Anterior cingulate cortex (tissue), 58 donors: ENCODE measurements around the gene FHIT.

Experiments used
- DNase-seq, 58 donors: peaks; one replicate each; lab custom pipeline; 2025; lab: John Stamatoyannopoulos, UW

The FHIT gene

DNA sequence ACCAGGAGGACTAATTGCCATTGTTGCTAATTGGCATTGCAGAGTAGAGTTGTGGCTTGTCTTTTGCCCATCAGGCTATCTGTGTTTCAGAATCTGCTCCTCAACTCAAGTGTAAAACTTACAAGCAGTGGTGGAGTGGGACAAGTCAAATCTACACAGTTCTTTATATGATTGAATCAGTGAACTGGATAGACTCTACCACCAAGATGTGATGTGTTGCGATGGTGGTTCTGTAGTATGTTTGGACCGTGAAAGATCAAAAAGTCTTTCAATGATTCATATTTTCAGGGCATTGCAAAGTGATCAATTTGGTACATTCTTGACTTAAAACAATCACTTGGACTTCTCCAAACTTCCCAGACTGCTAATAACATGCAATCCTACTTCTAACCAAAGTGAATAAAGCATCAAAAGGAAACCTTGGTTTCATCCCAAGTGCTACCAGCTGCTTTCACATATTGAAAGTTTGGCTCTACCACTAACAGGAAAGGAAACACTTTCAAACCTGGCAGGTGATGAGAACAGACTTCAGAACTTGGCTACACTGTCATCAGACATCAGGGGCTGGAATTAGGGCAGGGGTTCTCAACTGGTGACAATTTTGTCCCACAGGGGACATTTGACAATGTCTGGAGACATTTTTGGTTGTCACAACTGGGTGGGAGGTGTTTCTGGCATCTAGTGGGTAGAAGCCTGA, 1356.7 kb downstream of the FHIT start:
- DNase-seq: peak in 6 of 58 donors; percentile 1 to 37 (median 12)

DNA sequence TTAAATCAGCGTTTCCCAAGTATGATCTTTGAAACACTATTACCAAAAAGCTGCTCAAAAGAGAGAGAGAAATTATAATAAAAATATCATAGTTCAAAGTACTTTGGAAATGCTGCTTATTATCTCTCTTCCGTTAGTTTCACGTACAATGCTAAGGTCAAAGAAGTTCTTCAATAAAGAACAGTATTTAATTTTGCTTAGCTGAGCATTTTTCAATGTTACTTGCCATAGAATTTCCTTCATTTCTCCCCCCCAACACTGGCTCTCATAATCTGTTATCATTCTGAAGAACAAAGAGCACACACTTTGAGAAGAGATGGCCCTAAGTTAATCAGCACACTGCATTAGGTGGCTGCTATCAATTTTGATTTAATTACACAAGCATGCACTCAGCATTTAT, 1360.6 kb downstream of the FHIT start:
- DNase-seq: no peak

DNA sequence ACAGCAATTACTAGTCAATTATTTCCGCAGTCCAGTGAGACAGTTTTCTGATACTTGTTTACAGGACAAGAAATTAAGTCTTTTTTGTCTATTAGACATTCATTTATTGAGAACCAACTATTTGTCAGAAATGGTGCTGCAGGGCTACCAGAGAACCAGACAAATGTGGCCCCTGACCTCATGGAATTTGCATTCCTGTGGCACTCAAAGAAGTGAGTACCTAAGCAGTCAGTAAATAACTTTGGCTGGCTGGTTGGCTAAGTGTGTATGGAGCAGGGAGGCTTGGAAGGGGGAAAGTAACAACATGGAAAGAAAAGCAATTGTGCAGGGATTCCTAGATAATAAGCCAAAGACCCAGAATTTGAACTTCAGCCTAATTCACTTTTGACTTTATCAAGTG, 1364.5 kb downstream of the FHIT start:
- no peak for DNase-seq

DNA sequence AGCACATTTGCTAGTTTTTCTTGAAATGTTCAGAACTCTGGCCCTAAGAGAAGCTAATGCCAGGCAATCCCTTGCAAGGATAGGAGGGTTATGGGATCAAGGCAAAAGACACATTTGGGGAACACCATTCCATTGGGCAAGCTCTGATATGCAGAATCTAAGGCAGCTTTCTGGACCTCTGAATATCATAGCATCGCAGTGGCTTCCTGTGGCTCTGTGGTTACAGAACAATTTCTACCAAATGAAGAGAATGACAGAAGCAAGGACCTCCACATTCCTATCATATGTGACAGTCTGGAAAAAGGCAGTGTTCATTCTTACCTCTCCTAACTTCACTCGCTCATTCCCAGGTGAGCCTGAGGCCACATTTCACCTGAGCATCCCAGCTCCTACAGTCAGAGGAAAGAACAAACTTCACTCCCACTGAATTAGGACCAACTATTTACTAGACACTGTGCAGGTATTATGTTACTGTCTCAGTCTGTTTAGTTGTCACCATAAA, 1365.3 kb downstream of the FHIT start:
- no peak for DNase-seq

DNA sequence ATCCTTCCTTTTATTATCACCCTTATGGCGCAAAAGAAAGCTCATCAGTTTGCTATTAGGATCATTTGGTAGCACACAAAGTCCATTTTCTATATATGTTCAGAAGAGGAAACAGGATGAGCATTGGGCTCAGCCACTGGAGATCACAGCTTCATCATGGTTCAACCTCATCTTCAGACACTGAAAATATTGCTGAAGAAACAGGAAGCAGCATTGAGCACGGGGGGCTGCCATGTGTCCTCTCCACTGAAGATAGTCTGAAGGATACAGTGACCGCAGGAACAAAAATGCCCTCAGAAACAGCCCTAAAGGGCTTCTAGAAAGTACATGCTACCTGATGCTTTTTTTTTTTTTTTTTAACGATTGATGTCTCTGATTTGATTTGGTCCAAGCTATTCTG, 1366.2 kb downstream of the FHIT start:
- peak in 11 of 58 donors; percentile 1 to 40 (median 8) for DNase-seq

DNA sequence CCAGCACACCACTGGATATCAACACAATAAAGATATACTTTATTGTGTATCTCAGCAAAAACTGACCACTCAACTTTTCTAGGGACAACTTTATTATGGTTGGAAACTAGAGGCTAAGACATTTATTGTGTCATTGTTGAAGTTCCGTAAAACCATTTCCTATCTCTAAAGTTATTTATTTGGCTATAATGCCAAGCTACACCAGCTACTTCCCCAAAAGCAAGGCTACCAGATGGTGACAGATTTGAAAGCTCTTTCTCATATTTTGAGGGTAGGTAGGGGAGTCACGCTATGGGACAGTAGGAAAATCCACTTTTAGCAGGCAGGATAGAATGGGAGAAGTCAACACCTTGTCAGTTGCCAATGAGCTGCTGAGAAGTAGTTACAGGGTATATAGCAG, 1366.8 kb downstream of the FHIT start:
- no peak for DNase-seq

DNA sequence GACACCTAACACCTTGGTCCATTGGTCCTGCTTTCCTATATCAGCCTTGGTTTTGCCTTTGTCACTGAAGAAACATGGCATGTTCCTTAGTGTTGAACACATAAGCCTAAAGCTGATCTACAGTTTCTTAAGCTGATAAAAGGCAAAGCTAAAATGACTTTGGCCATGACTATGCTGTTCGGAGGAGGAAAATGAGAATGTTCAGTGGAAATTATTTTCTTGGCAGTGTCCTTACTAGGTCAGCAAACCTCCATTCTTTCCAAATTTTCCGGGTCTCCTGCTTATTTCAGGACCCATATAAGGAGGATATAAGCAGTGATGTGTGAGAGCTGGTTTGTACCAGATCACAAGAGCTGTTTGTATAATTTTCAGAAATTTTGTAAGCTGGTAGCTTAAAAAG, 1368.5 kb downstream of the FHIT start:
- DNase-seq: no peak

DNA sequence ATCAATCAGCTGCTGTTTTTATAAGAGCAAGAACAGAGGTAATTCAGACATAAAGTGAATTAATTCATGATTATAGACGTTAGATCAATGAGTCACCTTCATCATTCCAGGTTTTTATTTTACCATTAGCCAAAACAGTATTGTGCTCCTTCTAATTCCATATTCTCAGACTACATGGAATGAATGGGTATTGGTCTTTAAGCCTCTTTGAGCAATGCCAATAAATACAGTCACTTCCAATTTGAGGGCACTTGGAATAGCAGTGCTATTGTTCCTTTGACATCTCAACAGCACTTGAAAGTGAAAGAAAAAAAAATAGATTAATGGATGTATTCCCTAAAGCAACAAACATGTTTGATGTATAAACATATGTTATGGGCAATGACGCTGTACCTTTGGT, 1370.5 kb downstream of the FHIT start:
- no peak for DNase-seq

DNA sequence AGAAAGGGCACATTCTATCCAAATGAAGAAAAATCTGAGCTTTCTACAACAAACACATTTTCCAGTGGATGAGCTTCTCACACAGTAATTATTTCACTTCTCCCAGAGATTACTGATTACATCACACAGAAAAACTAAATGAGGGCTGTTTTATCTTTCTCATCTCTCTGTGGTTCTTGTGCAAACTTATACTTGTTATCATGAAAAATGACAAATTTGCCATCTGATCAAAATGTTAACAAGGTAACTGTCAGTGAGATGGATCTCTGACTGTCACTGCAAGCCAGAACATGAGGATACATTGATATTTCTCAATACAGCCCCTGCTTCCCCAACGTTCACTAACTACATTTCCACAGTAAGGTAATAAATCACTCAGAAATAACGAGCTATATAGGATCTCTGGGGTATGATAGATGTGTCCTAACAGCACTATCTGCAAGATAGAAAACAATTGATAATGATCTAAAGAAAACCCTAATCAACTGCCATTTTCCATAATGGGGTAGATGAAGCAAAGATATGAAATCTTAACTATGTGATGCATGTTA, 1372.1 kb downstream of the FHIT start:
- no peak for DNase-seq

DNA sequence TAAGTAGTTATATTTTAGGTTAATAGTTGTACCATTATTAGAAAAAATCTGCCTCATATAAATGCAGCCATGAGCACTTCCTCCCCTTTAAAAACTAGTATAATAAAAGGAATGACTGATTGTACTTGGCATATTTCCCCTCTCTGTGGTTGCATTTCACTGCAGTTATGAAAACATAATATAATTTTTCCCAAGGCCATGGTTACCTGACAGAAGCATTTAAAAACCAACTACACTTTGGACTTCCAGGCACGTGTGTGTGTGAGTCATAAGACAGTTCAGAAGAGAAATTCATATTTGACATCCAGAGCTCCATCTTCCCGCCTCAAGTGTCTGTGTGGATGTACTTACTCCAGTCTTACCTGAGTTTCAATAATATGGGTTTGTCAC, 1373.2 kb downstream of the FHIT start:
- DNase-seq: no peak

DNA sequence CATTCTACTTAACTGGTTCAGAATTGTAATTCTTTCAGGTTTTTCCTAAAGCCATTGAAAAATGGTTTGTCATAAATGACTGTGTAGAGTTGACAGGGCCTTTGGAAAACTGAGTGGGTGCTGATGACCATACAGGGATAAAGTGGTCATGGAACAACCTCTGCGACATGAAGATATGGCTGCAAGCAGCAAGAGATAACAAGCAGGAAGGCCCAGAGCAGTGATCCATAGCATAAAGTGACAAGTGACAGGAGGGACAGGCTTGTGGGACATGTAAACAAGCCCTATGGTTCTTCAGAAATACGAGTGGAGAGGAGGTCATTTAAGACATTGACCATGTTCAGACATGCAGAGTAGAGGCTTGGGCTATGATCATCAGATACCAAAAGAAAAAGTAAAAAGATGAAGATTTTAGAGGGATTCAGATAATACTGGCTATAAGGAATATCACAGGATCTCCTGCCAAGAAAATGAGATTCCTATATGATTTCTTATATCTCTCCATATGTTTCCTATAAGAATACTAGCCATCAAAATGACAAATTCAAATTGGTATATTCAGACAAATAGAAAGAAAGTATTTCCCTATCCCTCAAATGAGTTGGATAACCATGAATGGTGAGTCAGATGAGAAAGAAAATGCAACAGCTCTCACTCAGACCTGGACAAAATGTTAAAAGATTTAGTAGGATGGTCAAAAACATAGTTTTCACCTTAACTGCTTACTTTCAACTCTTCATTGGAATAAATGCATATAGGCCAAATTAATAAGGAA, 1373.8 kb downstream of the FHIT start:
- DNase-seq: no peak

DNA sequence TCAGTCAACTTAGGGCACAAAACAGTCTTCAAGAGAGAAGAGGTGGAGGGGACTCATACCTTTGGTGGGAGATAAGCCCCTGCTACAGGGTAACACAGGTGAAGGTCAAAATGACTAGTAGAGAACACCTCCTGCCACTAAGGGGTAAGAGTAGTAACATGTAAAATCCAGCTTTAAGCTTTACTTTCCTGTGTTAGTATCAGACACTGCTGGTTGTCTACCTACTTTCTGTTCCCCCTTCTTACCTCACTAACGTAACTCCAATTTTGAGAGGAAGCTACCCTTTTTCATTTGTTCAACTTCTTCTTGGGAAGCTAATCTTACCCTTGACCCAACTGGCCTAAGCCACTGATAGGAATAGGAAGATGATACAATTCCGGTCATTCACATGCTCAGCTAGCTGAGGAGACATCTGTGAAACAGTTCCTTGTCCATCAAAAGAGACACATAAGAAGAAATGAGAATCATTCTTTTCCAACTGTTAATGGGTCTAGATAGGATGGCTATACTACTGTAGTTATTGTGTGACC, 1374.7 kb downstream of the FHIT start:
- peak in 2 of 58 donors; percentile 6 to 37 for DNase-seq

DNA sequence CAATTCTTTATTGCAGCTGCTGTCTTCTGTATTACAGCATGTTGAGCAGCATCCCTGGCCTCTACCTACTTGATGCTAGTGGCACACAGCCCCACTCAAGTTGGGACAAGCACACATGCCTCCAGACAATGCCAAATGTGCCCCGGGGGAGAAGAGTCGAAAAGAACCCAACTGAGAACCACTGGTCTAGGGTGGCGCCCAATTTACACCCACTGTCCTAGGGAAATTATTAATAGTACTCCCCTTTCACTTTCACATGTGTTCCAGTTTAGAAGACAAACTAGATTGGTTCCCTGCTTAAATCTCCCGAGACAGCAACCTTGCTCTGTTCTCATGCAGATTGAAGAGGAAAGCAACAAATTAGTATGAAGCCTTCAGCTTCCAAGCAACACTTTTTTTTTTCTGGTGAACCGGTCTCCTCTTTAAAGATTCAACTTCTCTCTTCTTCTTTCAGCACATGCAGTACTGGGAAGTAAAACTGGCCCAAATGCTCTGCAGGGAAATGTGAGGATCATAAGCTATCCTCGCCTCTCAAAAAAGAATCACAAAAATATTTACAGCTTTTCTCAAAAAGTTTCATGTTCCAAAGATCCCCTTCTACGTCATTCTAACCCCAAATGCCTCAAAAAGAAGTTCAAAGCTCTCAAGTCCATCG, 1377.5 kb downstream of the FHIT start:
- DNase-seq: no peak

DNA sequence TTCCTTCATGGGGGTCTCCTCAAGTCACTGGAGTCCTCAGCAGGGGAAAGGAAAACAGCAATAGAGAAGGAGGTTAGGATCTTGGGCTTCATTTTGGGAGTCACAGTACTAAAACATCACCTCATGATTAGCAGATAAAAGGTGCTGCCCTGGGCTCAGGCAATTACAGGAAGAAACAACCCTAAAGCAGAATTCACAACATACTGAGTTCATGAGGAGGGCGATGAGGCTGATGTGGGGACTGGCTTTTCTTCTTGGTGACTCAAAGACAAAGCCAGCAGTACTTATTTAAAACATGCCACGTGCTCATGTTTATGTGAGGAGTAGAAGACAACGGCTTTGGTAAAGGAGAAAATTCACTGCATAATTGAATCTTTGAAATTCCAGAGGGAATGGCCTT, 1379.1 kb downstream of the FHIT start:
- no peak for DNase-seq

DNA sequence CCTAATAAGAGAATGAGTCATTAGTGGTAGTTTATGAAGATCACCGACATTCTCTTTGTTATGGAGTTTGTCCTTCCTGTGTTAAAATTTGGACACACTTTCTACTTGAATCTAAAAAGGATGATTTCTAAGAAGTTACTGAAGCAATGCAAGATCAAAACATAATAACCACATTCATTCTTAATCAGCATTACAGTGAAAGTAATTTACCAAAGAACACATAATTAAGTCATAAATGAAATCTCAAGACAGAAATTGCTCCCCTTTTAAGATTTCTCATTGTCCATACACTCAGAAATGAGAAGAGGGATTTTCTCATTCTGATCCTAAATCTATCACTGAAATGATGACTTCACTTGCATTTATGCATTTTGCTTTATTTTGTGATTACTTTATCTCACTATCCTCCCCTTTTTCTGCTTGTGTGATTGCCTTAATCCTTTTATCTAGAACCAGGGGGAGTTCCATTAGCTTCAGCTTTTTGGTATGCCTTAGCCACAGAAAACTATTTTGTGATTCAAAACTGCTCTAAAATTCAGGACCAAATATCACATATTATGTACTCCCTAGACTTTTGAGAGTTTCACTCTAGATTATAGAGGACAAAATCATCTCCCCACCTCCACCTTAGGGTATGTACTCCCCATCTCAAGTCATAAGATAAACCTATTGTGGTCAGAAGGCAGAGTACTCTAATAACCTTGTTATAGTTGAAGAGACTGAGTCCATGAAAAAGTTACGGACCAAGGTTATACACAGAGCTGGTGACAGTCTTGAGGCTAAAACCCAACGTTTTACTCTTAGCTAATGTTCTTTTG, 1383.9 kb downstream of the FHIT start:
- no peak for DNase-seq

DNA sequence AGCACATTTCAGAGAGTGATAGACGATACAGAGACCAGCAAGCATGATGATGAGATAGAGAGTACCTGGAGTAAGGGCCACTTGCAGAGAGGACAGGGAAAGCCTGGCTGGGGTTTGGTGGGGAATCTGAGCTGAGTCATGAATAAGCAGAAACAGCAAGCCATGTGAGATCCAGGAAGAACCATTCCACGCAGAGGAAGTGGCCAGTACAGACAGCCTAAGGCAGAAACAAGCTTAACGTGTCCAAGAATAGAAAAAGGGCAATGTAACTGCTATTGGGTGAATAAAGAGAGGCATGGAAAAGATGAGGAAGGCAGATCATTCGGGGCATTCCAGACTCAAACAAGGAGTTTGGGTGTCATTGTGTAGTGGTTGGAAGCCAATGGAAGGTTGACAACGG, 1385.2 kb downstream of the FHIT start:
- peak in 9 of 58 donors; percentile 3 to 41 (median 13) for DNase-seq

DNA sequence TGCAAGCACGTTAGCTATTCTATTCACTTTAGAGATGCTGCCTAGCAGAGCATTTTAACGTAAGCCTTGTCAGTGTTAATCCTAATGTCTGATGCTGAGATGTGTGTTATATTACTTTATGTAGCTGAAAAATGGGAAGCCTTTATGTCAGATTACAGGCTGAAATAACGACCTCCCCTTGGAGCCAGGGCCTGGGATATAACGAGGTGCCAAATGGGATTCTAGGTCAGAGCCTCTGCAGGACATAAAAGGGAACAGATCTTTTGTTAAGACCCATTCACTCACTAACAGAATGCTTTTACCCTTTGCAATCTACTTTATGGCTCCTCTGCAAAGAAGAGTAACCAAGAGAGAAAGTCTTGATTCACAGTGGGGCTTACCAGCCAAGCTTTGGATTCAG, 1385.9 kb downstream of the FHIT start:
- no peak for DNase-seq

DNA sequence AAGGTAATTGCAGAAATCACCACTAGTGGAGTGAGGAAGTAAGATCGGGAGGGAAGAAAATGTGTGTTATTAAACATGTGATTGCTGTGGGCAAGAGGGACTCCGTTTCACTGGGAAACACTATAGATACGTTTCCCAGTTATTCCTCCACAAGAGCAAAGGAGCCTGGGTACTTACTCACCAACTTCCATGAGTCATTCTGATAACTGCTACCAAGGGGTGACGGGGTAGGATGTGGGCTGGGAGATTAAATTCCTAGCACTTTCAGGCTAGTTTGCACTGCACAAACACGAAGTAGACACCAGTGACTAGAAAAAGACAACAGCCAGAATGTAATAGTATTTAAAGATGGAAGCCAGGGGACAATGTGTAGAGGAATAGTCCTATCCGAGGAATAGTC, 1388.6 kb downstream of the FHIT start:
- no peak for DNase-seq

DNA sequence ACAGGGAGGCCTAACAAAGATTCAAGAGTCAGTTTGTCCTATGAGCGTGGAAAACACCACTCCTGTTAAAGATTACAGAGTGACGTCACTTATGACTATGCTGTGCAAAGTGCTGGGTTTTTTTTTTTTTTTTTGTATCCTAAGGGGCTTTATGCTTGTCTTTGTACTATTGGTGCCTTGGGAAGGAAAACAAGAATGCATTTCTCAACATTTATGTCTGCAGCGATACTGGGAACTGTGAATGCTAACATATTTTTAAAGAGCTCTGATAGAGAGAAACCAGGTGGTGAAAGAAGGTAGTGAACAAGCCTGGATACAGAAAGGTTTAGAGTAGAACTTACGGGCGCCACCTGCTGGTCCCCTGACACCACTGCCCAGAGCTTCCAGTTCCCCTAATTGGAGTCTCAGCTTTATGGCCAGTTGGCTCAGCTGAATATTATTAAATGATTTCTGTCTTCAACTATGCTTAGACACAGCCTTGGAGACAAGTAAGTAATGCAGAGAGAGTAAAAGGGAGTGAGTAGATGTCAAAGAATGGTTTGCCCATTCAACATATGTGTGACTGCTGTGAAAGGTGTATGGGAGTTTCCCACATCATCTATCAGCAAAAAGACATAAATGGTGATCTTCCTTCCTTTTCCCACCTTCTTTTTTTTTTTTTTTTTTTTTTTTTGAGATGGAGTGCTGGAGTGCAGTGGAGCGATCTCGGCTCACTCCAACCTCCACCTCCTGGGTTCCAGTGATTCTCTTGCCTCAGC, 1393.5 kb downstream of the FHIT start:
- DNase-seq: peak in 50 of 58 donors; percentile 1 to 87 (median 30)
